HG02973 (cell line): ENCODE results near the gene PIKFYVE.
"Not testable (repeated sequence)": the region's sequence is repeated elsewhere in the genome, so short reads cannot be mapped to it uniquely, and the experiment has no call there.

ENCODE experiments used
- ATAC-seq: cut with Tn5 transposase; IDR thresholded peaks from one replicate; pipeline ENCODE4 v1.9.1; 2021; ENCODE audit warnings: moderate library complexity; ENCODE audit not compliant: unreplicated experiment

Gene PIKFYVE

GRCh38 chr2:208265801-208266552 lies at the start of gene PIKFYVE:
Gene PIKFYVE, plus strand, starts transcription at chr2:208266255. Its CDS starts 5,265 bp downstream, at chr2:208271520.
- ATAC-seq, result peak; percentile 81

GRCh38 chr2:208221873-208222272 lies 44.2 kb upstream of the PIKFYVE start:
- ATAC-seq, result not testable (repeated sequence)

GRCh38 chr2:208222351-208222750 lies 43.7 kb upstream of the PIKFYVE start:
- ATAC-seq, result no peak

GRCh38 chr2:208224802-208225201 lies 41.3 kb upstream of the PIKFYVE start:
- no peak for ATAC-seq

- ATAC-seq, result no peak
Measured at GRCh38 chr2:208227581-208228232, 38.3 kb upstream of the PIKFYVE start.

- ATAC-seq, result no peak
Measured at GRCh38 chr2:208228476-208228875, 37.6 kb upstream of the PIKFYVE start.

- ATAC-seq, result no peak
Measured at GRCh38 chr2:208234786-208235185, 31.3 kb upstream of the PIKFYVE start.

GRCh38 chr2:208235860-208236259 lies 30.2 kb upstream of the PIKFYVE start:
- no peak for ATAC-seq

- ATAC-seq, result no peak
Measured at GRCh38 chr2:208239770-208240493, 26.1 kb upstream of the PIKFYVE start.

- ATAC-seq, result no peak
Measured at GRCh38 chr2:208240619-208241209, 25.3 kb upstream of the PIKFYVE start.

GRCh38 chr2:208244422-208244821 lies 21.6 kb upstream of the PIKFYVE start:
- no peak for ATAC-seq

- ATAC-seq, result no peak
Measured at GRCh38 chr2:208245746-208246145, 20.3 kb upstream of the PIKFYVE start.

- ATAC-seq, result no peak
Measured at GRCh38 chr2:208248601-208249000, 17.5 kb upstream of the PIKFYVE start.

- no peak for ATAC-seq
Measured at GRCh38 chr2:208249296-208249695, 16.8 kb upstream of the PIKFYVE start.

GRCh38 chr2:208250388-208250787 lies 15.7 kb upstream of the PIKFYVE start:
- no peak for ATAC-seq

- no peak for ATAC-seq
Measured at GRCh38 chr2:208251098-208251497, 15.0 kb upstream of the PIKFYVE start.

- no peak for ATAC-seq
Measured at GRCh38 chr2:208252716-208253492, 13.2 kb upstream of the PIKFYVE start.

GRCh38 chr2:208253600-208254117 lies 12.4 kb upstream of the PIKFYVE start:
- no peak for ATAC-seq

- ATAC-seq, result peak; percentile 75
Measured at GRCh38 chr2:208254118-208254870, 11.8 kb upstream of the PIKFYVE start.
